ENCODE data around the gene SLC16A3.

DNA sequence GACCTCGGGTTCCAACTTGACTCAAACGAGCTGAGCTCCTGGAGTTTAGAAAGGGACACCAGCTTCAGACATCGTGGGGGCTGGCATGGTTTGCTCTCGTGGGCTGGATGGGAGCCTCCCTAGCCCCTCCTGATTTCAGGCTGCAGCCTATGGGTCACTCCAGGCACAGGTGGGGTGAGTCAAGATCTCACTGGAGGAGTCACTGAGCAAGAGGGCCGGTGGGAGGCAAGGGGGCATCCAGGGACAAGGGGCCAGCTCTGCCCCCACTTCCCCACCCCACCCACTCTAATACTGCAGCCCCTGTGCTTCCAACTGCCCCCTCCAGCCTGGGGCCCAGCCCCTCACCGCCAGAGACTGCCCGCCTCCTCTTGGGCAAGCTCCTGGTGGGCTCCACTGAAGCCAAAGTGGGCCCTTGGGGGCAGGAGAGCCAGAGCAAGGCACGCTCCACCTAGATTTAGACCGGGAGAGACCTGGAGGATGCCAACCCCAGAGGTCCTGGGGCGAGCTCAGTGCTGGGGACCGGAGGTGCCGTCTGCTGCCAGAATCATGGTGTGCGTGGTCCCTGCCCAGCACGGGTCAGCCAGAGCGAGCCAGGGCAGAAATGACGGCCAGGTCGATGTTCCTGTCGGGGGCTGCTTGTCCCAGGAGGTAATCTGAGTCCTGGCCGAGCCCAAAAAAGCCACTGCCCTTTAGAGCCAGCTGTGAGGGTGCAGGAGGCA, 6.4 kb downstream of the SLC16A3 start:
- TF ChIP-seq, protein P1, sequence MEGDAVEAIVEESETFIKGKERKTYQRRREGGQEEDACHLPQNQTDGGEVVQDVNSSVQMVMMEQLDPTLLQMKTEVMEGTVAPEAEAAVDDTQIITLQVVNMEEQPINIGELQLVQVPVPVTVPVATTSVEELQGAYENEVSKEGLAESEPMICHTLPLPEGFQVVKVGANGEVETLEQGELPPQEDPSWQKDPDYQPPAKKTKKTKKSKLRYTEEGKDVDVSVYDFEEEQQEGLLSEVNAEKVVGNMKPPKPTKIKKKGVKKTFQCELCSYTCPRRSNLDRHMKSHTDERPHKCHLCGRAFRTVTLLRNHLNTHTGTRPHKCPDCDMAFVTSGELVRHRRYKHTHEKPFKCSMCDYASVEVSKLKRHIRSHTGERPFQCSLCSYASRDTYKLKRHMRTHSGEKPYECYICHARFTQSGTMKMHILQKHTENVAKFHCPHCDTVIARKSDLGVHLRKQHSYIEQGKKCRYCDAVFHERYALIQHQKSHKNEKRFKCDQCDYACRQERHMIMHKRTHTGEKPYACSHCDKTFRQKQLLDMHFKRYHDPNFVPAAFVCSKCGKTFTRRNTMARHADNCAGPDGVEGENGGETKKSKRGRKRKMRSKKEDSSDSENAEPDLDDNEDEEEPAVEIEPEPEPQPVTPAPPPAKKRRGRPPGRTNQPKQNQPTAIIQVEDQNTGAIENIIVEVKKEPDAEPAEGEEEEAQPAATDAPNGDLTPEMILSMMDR (tag by site-specific recombination; IDR thresholded peaks at IDR 0.05), result no peak
- TF ChIP-seq ZNF24 (tag by site-specific recombination; IDR thresholded peaks at IDR 0.05), result no peak
- TF ChIP-seq SP2 (tag by site-specific recombination; IDR thresholded peaks at IDR 0.05), result no peak
- TF ChIP-seq YY2 (tag by site-specific recombination; IDR thresholded peaks at IDR 0.05), result no peak
- TF ChIP-seq, protein P2, sequence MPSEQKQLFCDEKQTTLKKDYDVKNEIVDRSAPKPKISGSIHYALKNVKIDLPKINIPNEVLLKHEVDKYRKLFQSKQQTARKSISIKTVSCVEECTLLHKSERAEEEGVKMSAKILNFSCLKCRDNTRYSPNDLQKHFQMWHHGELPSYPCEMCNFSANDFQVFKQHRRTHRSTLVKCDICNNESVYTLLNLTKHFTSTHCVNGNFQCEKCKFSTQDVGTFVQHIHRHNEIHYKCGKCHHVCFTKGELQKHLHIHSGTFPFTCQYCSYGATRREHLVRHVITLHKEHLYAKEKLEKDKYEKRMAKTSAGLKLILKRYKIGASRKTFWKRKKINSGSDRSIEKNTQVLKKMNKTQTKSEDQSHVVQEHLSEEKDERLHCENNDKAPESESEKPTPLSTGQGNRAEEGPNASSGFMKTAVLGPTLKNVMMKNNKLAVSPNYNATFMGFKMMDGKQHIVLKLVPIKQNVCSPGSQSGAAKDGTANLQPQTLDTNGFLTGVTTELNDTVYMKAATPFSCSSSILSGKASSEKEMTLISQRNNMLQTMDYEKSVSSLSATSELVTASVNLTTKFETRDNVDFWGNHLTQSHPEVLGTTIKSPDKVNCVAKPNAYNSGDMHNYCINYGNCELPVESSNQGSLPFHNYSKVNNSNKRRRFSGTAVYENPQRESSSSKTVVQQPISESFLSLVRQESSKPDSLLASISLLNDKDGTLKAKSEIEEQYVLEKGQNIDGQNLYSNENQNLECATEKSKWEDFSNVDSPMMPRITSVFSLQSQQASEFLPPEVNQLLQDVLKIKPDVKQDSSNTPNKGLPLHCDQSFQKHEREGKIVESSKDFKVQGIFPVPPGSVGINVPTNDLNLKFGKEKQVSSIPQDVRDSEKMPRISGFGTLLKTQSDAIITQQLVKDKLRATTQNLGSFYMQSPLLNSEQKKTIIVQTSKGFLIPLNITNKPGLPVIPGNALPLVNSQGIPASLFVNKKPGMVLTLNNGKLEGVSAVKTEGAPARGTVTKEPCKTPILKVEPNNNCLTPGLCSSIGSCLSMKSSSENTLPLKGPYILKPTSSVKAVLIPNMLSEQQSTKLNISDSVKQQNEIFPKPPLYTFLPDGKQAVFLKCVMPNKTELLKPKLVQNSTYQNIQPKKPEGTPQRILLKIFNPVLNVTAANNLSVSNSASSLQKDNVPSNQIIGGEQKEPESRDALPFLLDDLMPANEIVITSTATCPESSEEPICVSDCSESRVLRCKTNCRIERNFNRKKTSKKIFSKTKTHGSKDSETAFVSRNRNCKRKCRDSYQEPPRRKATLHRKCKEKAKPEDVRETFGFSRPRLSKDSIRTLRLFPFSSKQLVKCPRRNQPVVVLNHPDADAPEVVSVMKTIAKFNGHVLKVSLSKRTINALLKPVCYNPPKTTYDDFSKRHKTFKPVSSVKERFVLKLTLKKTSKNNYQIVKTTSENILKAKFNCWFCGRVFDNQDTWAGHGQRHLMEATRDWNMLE (tag by site-specific recombination; conservative IDR thresholded peaks at IDR 0.05; ENCODE audit: low read depth), result no peak
- TF ChIP-seq ZNF366 (tag by site-specific recombination; conservative IDR thresholded peaks at IDR 0.05), result no peak
- TF ChIP-seq ZBTB1 (tag by site-specific recombination; IDR thresholded peaks at IDR 0.05), result no peak
- TF ChIP-seq, protein P3, sequence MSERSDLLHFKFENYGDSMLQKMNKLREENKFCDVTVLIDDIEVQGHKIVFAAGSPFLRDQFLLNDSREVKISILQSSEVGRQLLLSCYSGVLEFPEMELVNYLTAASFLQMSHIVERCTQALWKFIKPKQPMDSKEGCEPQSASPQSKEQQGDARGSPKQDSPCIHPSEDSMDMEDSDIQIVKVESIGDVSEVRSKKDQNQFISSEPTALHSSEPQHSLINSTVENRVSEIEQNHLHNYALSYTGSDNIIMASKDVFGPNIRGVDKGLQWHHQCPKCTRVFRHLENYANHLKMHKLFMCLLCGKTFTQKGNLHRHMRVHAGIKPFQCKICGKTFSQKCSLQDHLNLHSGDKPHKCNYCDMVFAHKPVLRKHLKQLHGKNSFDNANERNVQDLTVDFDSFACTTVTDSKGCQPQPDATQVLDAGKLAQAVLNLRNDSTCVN (tag by site-specific recombination; optimal IDR thresholded peaks at IDR 0.05), result no peak
- TF ChIP-seq ZNF621 (tag by site-specific recombination; IDR thresholded peaks at IDR 0.05), result no peak
- no peak for TF ChIP-seq MYNN (tag by site-specific recombination; IDR thresholded peaks at IDR 0.05; ENCODE audit: borderline replicate concordance)
- TF ChIP-seq, protein P4, sequence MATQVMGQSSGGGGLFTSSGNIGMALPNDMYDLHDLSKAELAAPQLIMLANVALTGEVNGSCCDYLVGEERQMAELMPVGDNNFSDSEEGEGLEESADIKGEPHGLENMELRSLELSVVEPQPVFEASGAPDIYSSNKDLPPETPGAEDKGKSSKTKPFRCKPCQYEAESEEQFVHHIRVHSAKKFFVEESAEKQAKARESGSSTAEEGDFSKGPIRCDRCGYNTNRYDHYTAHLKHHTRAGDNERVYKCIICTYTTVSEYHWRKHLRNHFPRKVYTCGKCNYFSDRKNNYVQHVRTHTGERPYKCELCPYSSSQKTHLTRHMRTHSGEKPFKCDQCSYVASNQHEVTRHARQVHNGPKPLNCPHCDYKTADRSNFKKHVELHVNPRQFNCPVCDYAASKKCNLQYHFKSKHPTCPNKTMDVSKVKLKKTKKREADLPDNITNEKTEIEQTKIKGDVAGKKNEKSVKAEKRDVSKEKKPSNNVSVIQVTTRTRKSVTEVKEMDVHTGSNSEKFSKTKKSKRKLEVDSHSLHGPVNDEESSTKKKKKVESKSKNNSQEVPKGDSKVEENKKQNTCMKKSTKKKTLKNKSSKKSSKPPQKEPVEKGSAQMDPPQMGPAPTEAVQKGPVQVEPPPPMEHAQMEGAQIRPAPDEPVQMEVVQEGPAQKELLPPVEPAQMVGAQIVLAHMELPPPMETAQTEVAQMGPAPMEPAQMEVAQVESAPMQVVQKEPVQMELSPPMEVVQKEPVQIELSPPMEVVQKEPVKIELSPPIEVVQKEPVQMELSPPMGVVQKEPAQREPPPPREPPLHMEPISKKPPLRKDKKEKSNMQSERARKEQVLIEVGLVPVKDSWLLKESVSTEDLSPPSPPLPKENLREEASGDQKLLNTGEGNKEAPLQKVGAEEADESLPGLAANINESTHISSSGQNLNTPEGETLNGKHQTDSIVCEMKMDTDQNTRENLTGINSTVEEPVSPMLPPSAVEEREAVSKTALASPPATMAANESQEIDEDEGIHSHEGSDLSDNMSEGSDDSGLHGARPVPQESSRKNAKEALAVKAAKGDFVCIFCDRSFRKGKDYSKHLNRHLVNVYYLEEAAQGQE (tag by site-specific recombination; IDR thresholded peaks at IDR 0.05), result no peak
- no peak for TF ChIP-seq ZNF558 (tag by site-specific recombination; IDR thresholded peaks at IDR 0.05)
- TF ChIP-seq KLF9 (tag by site-specific recombination; IDR thresholded peaks at IDR 0.05; ENCODE audit: low read depth), result no peak
- TF ChIP-seq ZBTB20 (tag by site-specific recombination; IDR thresholded peaks at IDR 0.05), result no peak

All from HEK293 (cell line).